HG03095 (cell line): Measurements from ENCODE around the gene NDUFS2.
A peak's percentile ranks its signal among the peaks of the same experiment; 100 is the strongest.
"Not testable (repeated sequence)": the region's sequence is repeated elsewhere in the genome, so short reads cannot be mapped to it uniquely, and the experiment has no call there.

Source experiments
- ATAC-seq: cut with Tn5 transposase; IDR thresholded peaks from one replicate; pipeline ENCODE4 v1.9.1; 2021; ENCODE audit warnings: moderate library complexity; ENCODE audit not compliant: unreplicated experiment

NDUFS2 gene

GRCh38 chr1:161218301-161219077 lies 16.3 kb downstream of the NDUFS2 start:
- ATAC-seq: no peak

- ATAC-seq: no peak
Observed at GRCh38 chr1:161219078-161219892, 17.1 kb downstream of the NDUFS2 start.

GRCh38 chr1:161220002-161220401 lies 17.8 kb downstream of the NDUFS2 start:
- no peak for ATAC-seq

- ATAC-seq: no peak
Observed at GRCh38 chr1:161222175-161223019, 20.2 kb downstream of the NDUFS2 start.

GRCh38 chr1:161223805-161224694 lies 21.9 kb downstream of the NDUFS2 start:
- ATAC-seq: no peak

- not testable (repeated sequence) for ATAC-seq
Observed at GRCh38 chr1:161224695-161225087, 22.5 kb downstream of the NDUFS2 start.

- no peak for ATAC-seq
Observed at GRCh38 chr1:161225178-161225533, 23.0 kb downstream of the NDUFS2 start.

GRCh38 chr1:161225534-161226319 lies 23.6 kb downstream of the NDUFS2 start, which contains the start of gene TOMM40L:
Gene TOMM40L (plus strand): TSS chr1:161226060. CDS start chr1:161226490, 430 bp downstream.
- peak; percentile 87 for ATAC-seq

- ATAC-seq: no peak
Observed at GRCh38 chr1:161226320-161226711, 24.1 kb downstream of the NDUFS2 start.

- no peak for ATAC-seq
Observed at GRCh38 chr1:161226759-161227158, 24.6 kb downstream of the NDUFS2 start.

- ATAC-seq: no peak
Observed at GRCh38 chr1:161227196-161227871, 25.2 kb downstream of the NDUFS2 start.

GRCh38 chr1:161228032-161228431 lies 25.9 kb downstream of the NDUFS2 start:
- no peak for ATAC-seq

- no peak for ATAC-seq
Observed at GRCh38 chr1:161229896-161230295, 27.7 kb downstream of the NDUFS2 start.

- no peak for ATAC-seq
Observed at GRCh38 chr1:161230762-161231161, 28.6 kb downstream of the NDUFS2 start.

GRCh38 chr1:161233102-161233501 lies 30.9 kb downstream of the NDUFS2 start:
- no peak for ATAC-seq

- no peak for ATAC-seq
Observed at GRCh38 chr1:161235957-161236775, 34.0 kb downstream of the NDUFS2 start.

GRCh38 chr1:161238039-161238473 lies 35.9 kb downstream of the NDUFS2 start, which contains the start of gene NR1I3:
Gene NR1I3 (minus strand): TSS chr1:161238203. CDS start chr1:161236565, 1,638 bp downstream.
- ATAC-seq: no peak

GRCh38 chr1:161241682-161242081 lies 39.5 kb downstream of the NDUFS2 start:
- ATAC-seq: no peak
